H1 (cell line): ENCODE measurements around the gene HECTD1. TPM values are rescaled to one million over a fixed set of nuclear protein-coding genes. Genes with fewer than 3 reads are reported as not detected.

Source experiments
- CTCF ChIA-PET: fragments of 300-600 bp; sonication (Branson Sonifier 250); formaldehyde crosslinking; loops from one replicate; lab custom pipeline; 2021; ENCODE audit not compliant: partially characterized antibody; lab: Charles Lee
- POLR2A ChIA-PET: fragments of 300-600 bp; sonication (Branson Sonifier 250); formaldehyde crosslinking; loops from one replicate; lab custom pipeline; 2021; ENCODE audit warnings: inconsistent platforms; ENCODE audit not compliant: partially characterized antibody; lab: Charles Lee
- DNase-seq, 2 experiments: peaks; one replicate each; pipeline versions ENCODE4 v3.0.0 to v3.0.0-alpha.2; 2010 to 2022; ENCODE audit warnings: low spot score in 2 of 2, low read depth in 1 of 2, mixed read lengths in 1 of 2
- FAIRE-seq: peaks from 2 replicates; lab custom pipeline; 2011; peaks lifted over from hg19 to GRCh38; lab: Jason Lieb, UNC
- H2AFZ ChIP-seq: 2 replicates; pipeline ENCODE4 v1.8.1; 2012; ENCODE audit warnings: low read length, inconsistent platforms
- H2AK5ac ChIP-seq: 2 replicates; pipeline ENCODE4 v1.6.1; 2013; ENCODE audit warnings: low read depth, low read length
- H2BK120ac ChIP-seq: replicated peaks from 2 replicates; pipeline ENCODE3; 2013; ENCODE audit warnings: low read depth, low read length, inconsistent platforms
- H2BK12ac ChIP-seq: 2 replicates; pipeline ENCODE4 v1.6.1; 2013; ENCODE audit warnings: low read depth, low read length
- H2BK15ac ChIP-seq: 2 replicates; pipeline ENCODE4 v1.6.1; 2013; ENCODE audit warnings: low read length
- H2BK20ac ChIP-seq: 2 replicates; pipeline ENCODE4 v1.6.1; 2013; ENCODE audit warnings: low read length
- H2BK5ac ChIP-seq: 2 replicates; pipeline ENCODE4 v1.6.1; 2013; ENCODE audit warnings: low read depth, low read length
- H3K14ac ChIP-seq: 2 replicates; pipeline ENCODE4 v1.6.1; 2013; ENCODE audit warnings: inconsistent platforms; ENCODE audit not compliant: insufficient read length
- H3K18ac ChIP-seq: 2 replicates; pipeline ENCODE4 v1.6.1; 2013; ENCODE audit warnings: low read length; ENCODE audit errors: extremely low read depth
- H3K23ac ChIP-seq: 2 replicates; pipeline ENCODE4 v1.6.1; 2013; ENCODE audit warnings: inconsistent platforms; ENCODE audit not compliant: insufficient read length
- H3K23me2 ChIP-seq: 2 replicates; pipeline ENCODE4 v1.6.1; 2013; ENCODE audit warnings: low read depth, low read length
- H3K27ac ChIP-seq: 2 replicates; pipeline ENCODE4 v1.6.1; 2011; ENCODE audit warnings: low read depth, low read length, inconsistent platforms
- H3K27me3 ChIP-seq, 4 experiments: replicated peaks in 1 of 4; 1 replicate in 1 of 4; 2 replicates in 3 of 4; pipeline versions ENCODE4 v1.6.1 to v1.8.1; 2011 to 2013; ENCODE audit warnings: low read length in 3 of 4, mild to moderate bottlenecking in 3 of 4, inconsistent platforms in 2 of 4, mixed read lengths in 2 of 4, moderate library complexity in 1 of 4; ENCODE audit not compliant: control insufficient read depth in 3 of 4, insufficient read depth in 3 of 4; ENCODE audit errors: extremely low read depth in 1 of 4
- H3K36me3 ChIP-seq, 4 experiments: 2 replicates each; pipeline versions ENCODE4 v1.6.1 to v1.8.1; 2011 to 2013; ENCODE audit warnings: mild to moderate bottlenecking in 4 of 4, low read length in 3 of 4, moderate library complexity in 2 of 4, control low read depth in 1 of 4, inconsistent platforms in 1 of 4; ENCODE audit not compliant: insufficient read depth in 4 of 4, control insufficient read depth in 2 of 4
- H3K4ac ChIP-seq: replicated peaks from 2 replicates; pipeline ENCODE3; 2013; ENCODE audit warnings: low read length, low read depth, mixed read lengths, inconsistent platforms; ENCODE audit not compliant: insufficient read length
- H3K4me1 ChIP-seq, 4 experiments: replicated peaks in 1 of 4; 1 replicate in 1 of 4; 2 replicates in 3 of 4; pipeline versions ENCODE4 v1.6.1 to v1.8.1; 2011 to 2013; ENCODE audit warnings: low read length in 3 of 4, inconsistent platforms in 2 of 4, mixed read lengths in 1 of 4; ENCODE audit not compliant: insufficient read depth in 4 of 4, control insufficient read depth in 3 of 4
- H3K4me2 ChIP-seq, 2 experiments: 2 replicates each; pipeline versions ENCODE4 v1.6.1 to v1.8.1; 2011 to 2013; ENCODE audit warnings: low read depth in 2 of 2, low read length in 2 of 2, control low read depth in 1 of 2, inconsistent platforms in 1 of 2, mild to moderate bottlenecking in 1 of 2; ENCODE audit not compliant: insufficient read depth in 1 of 2
- H3K4me3 ChIP-seq, 4 experiments: fragments of 200-600, 300-600 bp in 1 of 4; sonication (generic), shearing (Covaris generic), sonication (Bioruptor Twin) in 1 of 4; 2 replicates each; pipeline versions ENCODE4 v1.5.1 to v1.8.1; 2011 to 2016; ENCODE audit warnings: low read length in 4 of 4, low read depth in 3 of 4, control low read depth in 2 of 4, inconsistent platforms in 2 of 4, mild to moderate bottlenecking in 2 of 4, mixed read lengths in 1 of 4, moderate library complexity in 1 of 4; ENCODE audit not compliant: insufficient read depth in 2 of 4; ENCODE audit errors: extremely low read depth in 1 of 4
- H3K56ac ChIP-seq: replicated peaks from 2 replicates; pipeline ENCODE3; 2013; ENCODE audit warnings: low read depth, mild to moderate bottlenecking, mixed read lengths, low read length, inconsistent platforms; ENCODE audit not compliant: insufficient read length
- H3K79me1 ChIP-seq: 2 replicates; pipeline ENCODE4 v1.6.1; 2013; ENCODE audit warnings: low read depth, low read length, control low read depth
- H3K79me2 ChIP-seq, 2 experiments: 2 replicates each; pipeline versions ENCODE4 v1.6.1 to v1.8.1; 2012 to 2013; ENCODE audit warnings: low read length in 2 of 2, mild to moderate bottlenecking in 2 of 2, inconsistent platforms in 1 of 2; ENCODE audit not compliant: insufficient read depth in 2 of 2, control insufficient read depth in 1 of 2
- H3K9ac ChIP-seq, 4 experiments: replicated peaks in 1 of 4; 1 replicate in 1 of 4; 2 replicates in 3 of 4; pipeline versions ENCODE4 v1.6.1 to v1.8.1; 2011 to 2013; ENCODE audit warnings: low read depth in 3 of 4, low read length in 3 of 4, control low read depth in 2 of 4, mild to moderate bottlenecking in 2 of 4, moderate library complexity in 2 of 4, inconsistent platforms in 1 of 4; ENCODE audit errors: extremely low read depth in 1 of 4
- H3K9me3 ChIP-seq, 2 experiments: 2 replicates each; pipeline versions ENCODE4 v1.6.1 to v1.8.1; 2012 to 2013; ENCODE audit warnings: mild to moderate bottlenecking in 2 of 2, moderate library complexity in 2 of 2, control low read depth in 1 of 2, inconsistent platforms in 1 of 2, low read depth in 1 of 2, low read length in 1 of 2, mixed read lengths in 1 of 2; ENCODE audit not compliant: insufficient read depth in 2 of 2
- H4K20me1 ChIP-seq, 2 experiments: replicated peaks in 1 of 2; 2 replicates each; pipeline versions ENCODE3 to v1.8.1; 2011 to 2013; ENCODE audit warnings: inconsistent platforms in 2 of 2, low read length in 2 of 2, mild to moderate bottlenecking in 1 of 2; ENCODE audit not compliant: insufficient read depth in 2 of 2, control insufficient read depth in 1 of 2
- H4K5ac ChIP-seq: 2 replicates; pipeline ENCODE4 v1.6.1; 2013; ENCODE audit warnings: low read length, low read depth, mixed read lengths, inconsistent platforms; ENCODE audit not compliant: insufficient read length
- H4K8ac ChIP-seq: 2 replicates; pipeline ENCODE4 v1.8.0; 2013; ENCODE audit warnings: mild to moderate bottlenecking, moderate library complexity, low read length, inconsistent platforms; ENCODE audit not compliant: insufficient read depth; ENCODE audit errors: extremely low read depth
- H4K91ac ChIP-seq: replicated peaks from 2 replicates; pipeline ENCODE3; 2013; ENCODE audit warnings: low read length, mixed read lengths, inconsistent platforms; ENCODE audit not compliant: insufficient read length
- JUN ChIP-seq: IDR thresholded peaks from 2 replicates; pipeline ENCODE4 v1.6.1; 2011; ENCODE audit warnings: low read depth, mild to moderate bottlenecking, improper control_type of control experiment, low read length
- MAFK ChIP-seq: IDR thresholded peaks from 2 replicates; pipeline ENCODE4 v1.6.1; 2012; ENCODE audit warnings: low read depth, mild to moderate bottlenecking, improper control_type of control experiment, low read length
- POU5F1 ChIP-seq: IDR thresholded peaks from 2 replicates; pipeline ENCODE4 v1.6.1; 2011; ENCODE audit warnings: low read depth, mild to moderate bottlenecking, low read length, moderate library complexity
- RBBP5 ChIP-seq: IDR thresholded peaks from 2 replicates; pipeline ENCODE4 v1.7.1; 2012; ENCODE audit warnings: low read depth, mild to moderate bottlenecking, inconsistent platforms, low read length, moderate library complexity, borderline replicate concordance
- SIRT6 ChIP-seq: IDR thresholded peaks from one replicate; pipeline ENCODE4 v1.7.1; 2012; ENCODE audit warnings: low read length, inconsistent platforms
- SP4 ChIP-seq: IDR thresholded peaks from 2 replicates; pipeline ENCODE4 v1.6.1; 2012; ENCODE audit warnings: low read length, inconsistent platforms
- WGBS, 2 experiments: shearing (Covaris generic) in 1 of 2; methylation state at CpG; one replicate each; pipeline versions ENCODE4 v1.1.6 to v1.1.7; 2013 to 2015; ENCODE audit warnings: low lambda C conversion rate in 2 of 2, mixed read lengths in 2 of 2, inconsistent platforms in 1 of 2, low coverage in 1 of 2, missing lambda C conversion rate in 1 of 2; ENCODE audit not compliant: insufficient replicate concordance in 2 of 2, insufficient coverage in 1 of 2, insufficient read length in 1 of 2; ENCODE audit errors: extremely low coverage in 1 of 2, missing lambda C conversion rate in 1 of 2; 5-methylcytosine and 5-hydroxymethylcytosine counted together
- polyA plus RNA-seq, 7 experiments: library from polyadenylated mRNA; depleted of rRNA in 3 of 7; stranded (reverse) in 5 of 7; unstranded in 2 of 7; fragments of >200 nt in 5 of 7; fragments of 200-250 nt in 2 of 7; gene quantifications; 1 replicate in 5 of 7; 2 replicates in 1 of 7; 4 replicates in 1 of 7; pipeline versions ENCODE4 v1.2.1 to v1.2.3, GENCODE V29; 2011 to 2013; ENCODE audit warnings: missing spikeins in 2 of 7, mixed read lengths in 2 of 7
- total RNA-seq: library from RNA; stranded (reverse); fragmentation: NEBNext Ultra II Directional; extraction: Animal tissue kit (Norgen Biotek cat#: 25700); gene quantifications from 2 replicates; pipeline ENCODE4 v1.2.1, GENCODE V29; 2021
- TF ChIP-seq, protein P1 (sequence below): IDR thresholded peaks from 2 replicates; pipeline ENCODE4 v1.6.1; 2011; ENCODE audit warnings: low read length, improper control_type of control experiment

The HECTD1 gene
- total and polyA plus RNA-seq, 2 of the 8 experiments (the other 6 are each of a cell fraction or from before 2014, with no cell fraction given), result 44.7 to 105 TPM

DNA sequence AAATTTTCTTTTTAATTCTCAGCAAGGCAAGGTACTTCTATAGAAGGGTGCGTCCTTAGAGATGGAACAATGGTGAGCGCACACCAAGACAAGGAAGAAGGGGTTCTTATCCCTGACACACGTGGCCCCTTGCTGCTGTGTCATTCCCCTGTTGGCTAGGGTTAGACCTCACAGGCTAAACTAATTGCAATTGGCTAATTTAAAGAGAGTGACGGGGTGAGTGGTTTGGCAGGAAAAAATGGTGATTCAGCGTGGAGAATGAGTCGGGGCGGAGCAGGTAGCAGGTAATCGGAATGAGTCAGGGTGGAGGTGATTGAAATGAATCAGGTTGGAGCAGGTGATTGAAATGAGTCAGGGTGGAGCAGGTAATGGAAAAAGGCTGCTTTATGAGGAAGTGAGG, 36.3 kb upstream of the HECTD1 start:
- peak overlapping the region; percentile 6; the same call in 1 of the 2 replicates for H3K18ac ChIP-seq
- FAIRE-seq, result no peak
- no peaks in the 10 kb centered on the region for H3K79me2 ChIP-seq
- no peak overlapping the region for H3K23ac ChIP-seq
- H3K56ac ChIP-seq, result no peak overlapping the region
- no peak overlapping the region for H2BK15ac ChIP-seq
- H3K36me3 ChIP-seq, result no peaks in the 10 kb centered on the region
- no peaks in the 10 kb centered on the region for H3K23me2 ChIP-seq
- WGBS, 2 experiments, result 82% methylated on average over 8 of the region's 8 CpGs; no CpG with 5 or more reads in 1 of the 2 experiments
- peak overlapping the region; percentile 19; the same call in 1 of the 2 replicates for H2BK12ac ChIP-seq
- H3K4me3 ChIP-seq, result no peak overlapping the region
- H3K79me1 ChIP-seq, result no peaks in the 10 kb centered on the region
- H3K4ac ChIP-seq, result no peak overlapping the region
- no peak overlapping the region for H3K27ac ChIP-seq
- H4K8ac ChIP-seq, result no peak overlapping the region; the same call in 1 of the 2 replicates
- no peak overlapping the region for H4K5ac ChIP-seq
- no peak overlapping the region for H2AK5ac ChIP-seq
- CTCF ChIA-PET, result interaction anchor here (1.0 kb wide), 1 partner anchor 43 kb away, joined by 3 read pairs; no protein-coding TSS in a partner anchor
- DNase-seq, result no peak
- 0 out of 2 replicates have a peak overlapping the region, but pooled peaks have one; percentile 34 for H2AFZ ChIP-seq
- H2BK20ac ChIP-seq, result 0 out of 2 replicates have a peak overlapping the region, but pooled peaks have one; percentile 34
- no peaks in the 10 kb centered on the region for H4K20me1 ChIP-seq
- no peak overlapping the region for H3K4me2 ChIP-seq
- POLR2A ChIA-PET, result interaction anchor here (1.0 kb wide), 1 partner anchor 36 kb away, joined by 3 read pairs; the partner anchor contains the start of gene HECTD1
- H3K4me1 ChIP-seq, result peaks cover 0 to 4% (median 0%) of the 10 kb centered on the region in 4 experiments; a peak in 1 of 7 replicates
- peak overlapping the region; percentile 69; the same call in 1 of the 2 replicates for H2BK5ac ChIP-seq
- no peak overlapping the region for H4K91ac ChIP-seq
- no peak overlapping the region for H3K9ac ChIP-seq
- H3K14ac ChIP-seq, result no peak overlapping the region
- no peaks in the 10 kb centered on the region for H3K9me3 ChIP-seq
- no peaks in the 10 kb centered on the region for H3K27me3 ChIP-seq
- no peak overlapping the region for H2BK120ac ChIP-seq
- TF ChIP-seq SIRT6, result no peak
- peak; percentile 44; the same call in 1 of the 2 replicates for TF ChIP-seq MAFK
- TF ChIP-seq, protein P1, sequence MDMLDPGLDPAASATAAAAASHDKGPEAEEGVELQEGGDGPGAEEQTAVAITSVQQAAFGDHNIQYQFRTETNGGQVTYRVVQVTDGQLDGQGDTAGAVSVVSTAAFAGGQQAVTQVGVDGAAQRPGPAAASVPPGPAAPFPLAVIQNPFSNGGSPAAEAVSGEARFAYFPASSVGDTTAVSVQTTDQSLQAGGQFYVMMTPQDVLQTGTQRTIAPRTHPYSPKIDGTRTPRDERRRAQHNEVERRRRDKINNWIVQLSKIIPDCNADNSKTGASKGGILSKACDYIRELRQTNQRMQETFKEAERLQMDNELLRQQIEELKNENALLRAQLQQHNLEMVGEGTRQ, result no peak
- TF ChIP-seq RBBP5, result no peak
- TF ChIP-seq POU5F1, result no peak
- no peak for TF ChIP-seq SP4
- no peak for TF ChIP-seq JUN
